NT2/D1 (cell line): Measurements from ENCODE around the gene MGLL.

Experiments used
- DNase-seq: peaks from one replicate; pipeline ENCODE4 v3.0.0-alpha.2; 2011; ENCODE audit warnings: low read depth, low spot score
- H3K27me3 ChIP-seq: 2 replicates; pipeline ENCODE4 v1.6.0; 2011; ENCODE audit warnings: mild to moderate bottlenecking; ENCODE audit not compliant: insufficient read length, insufficient read depth
- H3K36me3 ChIP-seq: 2 replicates; pipeline ENCODE4 v1.6.1; 2011; ENCODE audit warnings: mild to moderate bottlenecking, low read length, mixed read lengths; ENCODE audit not compliant: insufficient read depth, insufficient read length
- H3K4me1 ChIP-seq: 2 replicates; pipeline ENCODE4 v1.5.1; 2011; ENCODE audit not compliant: insufficient read depth, insufficient read length
- H3K4me3 ChIP-seq: 2 replicates; pipeline ENCODE4 v1.5.1; 2011; ENCODE audit warnings: low read depth; ENCODE audit not compliant: insufficient read length
- H3K9ac ChIP-seq: 2 replicates; pipeline ENCODE4 v1.6.0; 2011; ENCODE audit warnings: low read depth; ENCODE audit not compliant: insufficient read length
- H3K9me3 ChIP-seq: 2 replicates; pipeline ENCODE4 v1.5.1; 2011; ENCODE audit warnings: mild to moderate bottlenecking, low read length; ENCODE audit not compliant: insufficient read depth
- SUZ12 ChIP-seq: IDR thresholded peaks from 2 replicates; pipeline ENCODE4 v1.6.1; 2011; ENCODE audit not compliant: insufficient read length, insufficient read depth; ENCODE audit errors: extremely low read depth
- YY1 ChIP-seq: IDR thresholded peaks from 2 replicates; pipeline ENCODE4 v1.6.1; 2011; ENCODE audit not compliant: insufficient read length, insufficient read depth
- ZNF274 ChIP-seq: IDR thresholded peaks from 2 replicates; pipeline ENCODE4 v1.6.1; 2011; ENCODE audit warnings: mild to moderate bottlenecking, low read depth, low read length

MGLL gene

GRCh38 chr3:127728417-127729015 is 93.8 kb downstream of the MGLL start:
- Histone ChIP-seq H3K9ac (no peak overlapping the region), H3K9me3 (peaks cover 6% of the 10 kb centered on the region; the same call in 1 of the 2 replicates), H3K4me3 (no peak overlapping the region), H3K27me3 (peaks cover 25% of the 10 kb centered on the region), H3K36me3 (no peaks in the 10 kb centered on the region), H3K4me1 (peaks cover 15% of the 10 kb centered on the region)
- DNase-seq, result no peak
- no peak for TF ChIP-seq YY1
- no peak for TF ChIP-seq SUZ12
- TF ChIP-seq ZNF274, result no peak

GRCh38 chr3:127726894-127727293 is 95.4 kb downstream of the MGLL start:
- Histone ChIP-seq H3K4me3 (no peak overlapping the region), H3K36me3 (no peaks in the 10 kb centered on the region), H3K27me3 (peaks cover 22% of the 10 kb centered on the region), H3K4me1 (peaks cover 20% of the 10 kb centered on the region), H3K9me3 (peaks cover 15% of the 10 kb centered on the region; the same call in 1 of the 2 replicates), H3K9ac (no peak overlapping the region)
- TF ChIP-seq YY1 (no peak), SUZ12 (no peak), ZNF274 (no peak)
- DNase-seq, result no peak

- no peak for TF ChIP-seq YY1
- TF ChIP-seq SUZ12, result no peak
- TF ChIP-seq ZNF274, result no peak
- Histone ChIP-seq H3K4me3 (no peak overlapping the region), H3K27me3 (peaks cover 4% of the 10 kb centered on the region), H3K9ac (no peak overlapping the region), H3K4me1 (peaks cover 14% of the 10 kb centered on the region), H3K36me3 (no peaks in the 10 kb centered on the region), H3K9me3 (peaks cover 15% of the 10 kb centered on the region; the same call in 1 of the 2 replicates)
- DNase-seq, result no peak
Observed at GRCh38 chr3:127723011-127723567, 99.2 kb downstream of the MGLL start.

- no peak overlapping the region for H3K4me3 ChIP-seq
- no peaks in the 10 kb centered on the region for H3K36me3 ChIP-seq
- H3K9me3 ChIP-seq, result peaks cover 15% of the 10 kb centered on the region; the same call in 1 of the 2 replicates
- DNase-seq, result no peak
- no peak overlapping the region for H3K9ac ChIP-seq
- no peak for TF ChIP-seq YY1
- TF ChIP-seq SUZ12, result no peak
- TF ChIP-seq ZNF274, result no peak
- peaks cover 4% of the 10 kb centered on the region for H3K27me3 ChIP-seq
- peaks cover 18% of the 10 kb centered on the region for H3K4me1 ChIP-seq
Observed at GRCh38 chr3:127722091-127722784, 100.1 kb downstream of the MGLL start.

GRCh38 chr3:127720985-127721935 is 101.1 kb downstream of the MGLL start:
- H3K36me3 ChIP-seq, result no peaks in the 10 kb centered on the region

GRCh38 chr3:127720161-127720823 is 102.0 kb downstream of the MGLL start:
- no peak for TF ChIP-seq ZNF274
- TF ChIP-seq YY1, result no peak
- no peak overlapping the region for H3K9ac ChIP-seq
- H3K9me3 ChIP-seq, result peaks cover 15% of the 10 kb centered on the region; the same call in 1 of the 2 replicates
- no peaks in the 10 kb centered on the region for H3K36me3 ChIP-seq
- DNase-seq, result no peak
- H3K27me3 ChIP-seq, result peaks cover 4% of the 10 kb centered on the region
- H3K4me1 ChIP-seq, result peaks cover 19% of the 10 kb centered on the region
- no peak overlapping the region for H3K4me3 ChIP-seq

More at GRCh38 chr3:127720985-127721935, 101.1 kb downstream of the MGLL start:
- no peak overlapping the region for H3K4me3 ChIP-seq
- H3K4me1 ChIP-seq, result peaks cover 19% of the 10 kb centered on the region
- peaks cover 4% of the 10 kb centered on the region for H3K27me3 ChIP-seq
- no peak for DNase-seq
- TF ChIP-seq SUZ12 (no peak), ZNF274 (no peak), YY1 (no peak)
- no peak overlapping the region for H3K9ac ChIP-seq
- peaks cover 15% of the 10 kb centered on the region; the same call in 1 of the 2 replicates for H3K9me3 ChIP-seq
